KG1 (cell line): ENCODE data around the gene PGBD2.
"Not testable (repeated sequence)": the region's sequence is repeated elsewhere in the genome, so short reads cannot be mapped to it uniquely, and the experiment has no call there.

ENCODE experiments used
- DNase-seq: peaks from one replicate; lab custom pipeline; 2025; lab: John Stamatoyannopoulos, UW

The PGBD2 gene, protein sequence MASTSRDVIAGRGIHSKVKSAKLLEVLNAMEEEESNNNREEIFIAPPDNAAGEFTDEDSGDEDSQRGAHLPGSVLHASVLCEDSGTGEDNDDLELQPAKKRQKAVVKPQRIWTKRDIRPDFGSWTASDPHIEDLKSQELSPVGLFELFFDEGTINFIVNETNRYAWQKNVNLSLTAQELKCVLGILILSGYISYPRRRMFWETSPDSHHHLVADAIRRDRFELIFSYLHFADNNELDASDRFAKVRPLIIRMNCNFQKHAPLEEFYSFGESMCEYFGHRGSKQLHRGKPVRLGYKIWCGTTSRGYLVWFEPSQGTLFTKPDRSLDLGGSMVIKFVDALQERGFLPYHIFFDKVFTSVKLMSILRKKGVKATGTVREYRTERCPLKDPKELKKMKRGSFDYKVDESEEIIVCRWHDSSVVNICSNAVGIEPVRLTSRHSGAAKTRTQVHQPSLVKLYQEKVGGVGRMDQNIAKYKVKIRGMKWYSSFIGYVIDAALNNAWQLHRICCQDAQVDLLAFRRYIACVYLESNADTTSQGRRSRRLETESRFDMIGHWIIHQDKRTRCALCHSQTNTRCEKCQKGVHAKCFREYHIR

GRCh38 chr1:248906009-248906752 is at the start of gene PGBD2:
PGBD2 (plus strand) TSS chr1:248906235; CDS start chr1:248913863, 7,628 bp downstream.
- DNase-seq: peak; percentile 90

GRCh38 chr1:248857201-248857600 is 48.8 kb upstream of the PGBD2 start:
- DNase-seq: no peak

DNA sequence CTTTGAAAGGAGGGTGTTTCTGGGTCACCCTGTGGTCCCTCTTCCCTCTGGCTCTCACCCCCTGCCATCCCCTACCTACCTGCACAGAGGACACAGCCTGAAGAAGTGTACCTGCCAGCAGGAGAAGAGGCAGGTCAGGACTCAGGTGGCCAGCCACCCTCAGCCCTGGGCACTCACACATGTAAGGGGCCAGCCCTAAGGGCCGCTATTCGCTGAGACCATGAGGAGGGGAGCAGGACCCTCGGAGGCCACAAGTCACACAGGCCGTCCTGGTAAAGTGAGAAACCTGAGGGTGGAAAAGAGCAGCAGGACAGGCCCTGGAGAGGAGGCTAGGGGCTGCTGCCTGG is 48.3 kb upstream of the PGBD2 start:
- DNase-seq: no peak

DNA sequence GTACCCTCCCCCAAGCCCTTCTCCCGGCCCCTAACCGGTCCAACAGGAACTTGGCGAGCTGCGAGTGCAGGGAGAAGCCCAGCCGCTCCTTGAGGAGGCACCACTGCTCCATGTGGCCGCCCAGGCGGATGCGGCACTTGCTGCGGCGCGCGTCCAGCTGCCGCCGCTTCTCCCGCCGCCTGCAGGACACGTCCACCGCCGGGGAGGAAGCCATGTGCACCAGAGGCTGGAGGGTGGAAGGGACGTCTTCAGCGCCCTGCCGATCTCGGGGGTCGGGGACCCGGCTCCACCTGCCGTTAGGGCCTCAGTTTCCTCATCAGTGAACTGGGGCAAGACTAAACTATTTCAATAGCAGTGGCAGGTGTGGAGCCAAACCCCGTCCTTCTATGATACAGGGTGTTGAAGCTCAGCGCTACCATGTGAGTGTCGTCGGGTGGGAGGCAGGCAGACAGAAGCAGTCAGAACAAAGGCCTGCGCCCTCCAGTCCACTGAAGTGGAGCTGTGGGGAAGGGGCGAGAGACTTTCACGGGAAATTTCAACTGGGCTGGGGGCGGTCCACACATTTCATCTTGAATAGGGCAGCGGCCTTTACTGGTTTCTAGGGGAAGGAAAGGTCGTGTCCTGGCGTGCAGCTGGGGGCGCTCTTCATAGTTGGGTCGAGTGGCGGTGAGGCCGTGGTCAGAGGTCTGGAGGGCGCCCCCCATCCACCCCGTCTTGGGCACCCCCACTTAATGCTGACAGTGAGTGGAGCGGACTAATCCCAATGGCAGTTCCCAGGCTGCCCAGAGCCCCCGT is 47.7 kb upstream of the PGBD2 start:
- DNase-seq: peak; percentile 95

GRCh38 chr1:248858891-248859889 is 46.8 kb upstream of the PGBD2 start, which contains the start of gene ZNF692:
ZNF692 (minus strand) TSS chr1:248859085; CDS start chr1:248858309, 776 bp downstream.
- peak; percentile 95 for DNase-seq

GRCh38 chr1:248860007-248860406 is 46.0 kb upstream of the PGBD2 start:
- DNase-seq: no peak

DNA sequence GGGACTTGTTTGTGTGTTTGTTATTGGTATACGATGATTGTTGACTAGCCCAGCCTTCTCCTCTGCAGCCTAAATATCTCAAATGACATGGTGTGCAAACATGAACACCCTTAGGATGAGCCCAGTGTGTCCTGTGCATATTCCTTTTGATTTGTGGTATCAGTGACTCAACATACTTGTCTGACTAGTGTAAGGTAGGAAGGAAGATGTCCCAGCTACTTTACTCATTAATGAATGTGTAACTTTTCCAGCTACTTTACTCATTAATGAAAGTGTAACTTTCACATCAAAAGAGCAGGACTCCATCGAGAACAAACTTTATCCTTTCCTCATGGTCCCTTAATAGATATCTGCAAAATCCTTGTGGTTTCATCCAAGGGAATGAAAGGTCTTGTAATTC is 44.4 kb upstream of the PGBD2 start:
- DNase-seq: no peak

DNA sequence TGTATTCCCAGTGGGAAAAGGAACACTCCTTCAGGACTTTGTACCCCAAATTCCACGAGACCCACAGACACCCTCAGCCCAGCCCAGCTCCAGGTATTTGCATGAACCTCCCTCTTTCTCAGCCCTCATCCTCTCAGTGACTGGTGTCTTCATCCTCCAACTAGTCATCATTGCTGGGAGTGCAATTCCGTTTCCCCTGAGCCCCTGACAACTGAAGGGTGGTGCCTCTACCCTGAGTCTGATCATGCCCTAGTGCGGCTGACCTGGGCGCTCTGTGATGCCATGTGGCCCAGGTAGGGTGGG is 43.4 kb upstream of the PGBD2 start:
- DNase-seq: no peak

GRCh38 chr1:248862998-248863881 is 42.8 kb upstream of the PGBD2 start:
- DNase-seq: peak; percentile 14

DNA sequence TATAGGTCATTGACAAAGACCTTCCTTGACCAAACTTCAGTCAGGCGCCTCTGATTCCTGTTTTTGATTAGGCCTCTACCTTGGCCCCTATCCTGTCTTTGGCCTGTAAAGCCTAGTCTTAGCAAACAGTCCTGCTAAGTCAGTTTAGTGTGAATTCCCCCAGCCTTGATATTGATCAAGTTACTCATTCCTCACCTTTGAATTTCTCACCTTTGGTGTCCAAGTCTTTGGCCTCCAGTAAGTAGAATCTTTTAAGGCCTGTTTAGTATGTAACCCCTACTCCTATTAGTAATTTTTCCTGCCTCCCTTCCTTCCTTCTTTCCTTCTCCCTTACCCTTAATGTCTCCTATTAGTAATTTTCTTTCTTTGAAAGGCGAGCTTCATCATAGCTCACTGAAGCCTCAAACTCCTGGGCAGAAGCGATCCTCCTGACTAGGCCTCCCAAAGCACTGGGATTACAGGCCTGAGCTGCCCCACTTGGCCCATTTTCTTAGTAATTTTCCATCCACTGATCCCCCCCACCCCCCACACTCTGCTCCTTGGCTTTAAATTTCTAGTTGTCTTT is 34.1 kb upstream of the PGBD2 start:
- DNase-seq: no peak

- DNase-seq: peak; percentile 84
Observed at GRCh38 chr1:248872752-248873408, 33.2 kb upstream of the PGBD2 start.

DNA sequence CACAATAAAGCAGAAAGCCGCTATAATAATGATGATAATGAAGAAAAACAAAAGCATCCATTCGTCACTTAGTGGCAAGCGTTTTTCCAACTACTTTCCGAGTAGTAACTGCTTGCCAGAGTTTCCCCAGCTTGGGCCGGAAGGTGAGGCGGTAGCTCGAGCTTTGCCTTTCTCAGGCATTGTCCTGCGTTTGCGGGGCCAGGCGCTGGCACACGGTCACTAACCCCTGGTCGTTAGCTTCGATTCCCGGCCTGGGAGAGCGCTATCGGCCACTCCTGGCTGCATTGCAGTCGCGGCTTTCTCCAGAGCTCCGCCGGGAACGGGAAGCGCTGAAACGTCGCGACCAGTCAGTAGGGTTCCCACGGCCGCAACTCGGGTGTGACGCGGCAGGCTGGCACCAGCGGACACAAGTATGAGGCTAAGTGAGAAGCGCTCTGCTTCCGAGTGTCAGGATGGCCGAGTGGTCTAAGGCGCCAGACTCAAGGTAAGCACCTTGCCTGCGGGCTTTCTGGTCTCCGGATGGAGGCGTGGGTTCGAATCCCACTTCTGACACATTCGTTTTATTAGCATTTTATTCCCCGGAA is 32.5 kb upstream of the PGBD2 start:
- peak; percentile 96 for DNase-seq

DNA sequence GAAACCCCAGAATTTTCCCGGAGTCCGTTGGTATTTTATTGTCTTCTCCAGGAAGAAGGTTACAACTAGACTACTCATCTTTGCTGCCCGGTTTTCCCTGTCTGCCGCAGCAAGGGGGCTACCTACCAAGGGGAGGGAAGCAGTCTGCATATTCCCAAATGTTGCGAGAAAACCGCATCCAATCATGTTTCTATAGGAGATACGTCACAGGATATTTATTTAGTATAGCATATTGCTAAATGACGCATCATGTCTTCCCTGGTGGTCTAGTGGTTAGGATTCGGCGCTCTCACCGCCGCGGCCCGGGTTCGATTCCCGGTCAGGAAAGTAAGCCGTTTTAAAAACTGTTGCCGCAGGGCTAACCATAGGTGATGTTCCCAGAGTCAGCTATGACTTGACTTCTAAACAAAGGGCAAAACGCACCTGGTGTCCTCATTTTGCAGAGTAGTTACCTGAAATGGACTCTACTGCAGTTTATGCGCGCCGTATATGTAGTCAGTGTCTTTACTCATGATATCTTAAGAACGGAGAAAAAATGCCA is 32.0 kb upstream of the PGBD2 start:
- DNase-seq: peak; percentile 95

- DNase-seq: no peak
Observed at GRCh38 chr1:248881261-248881660, 24.8 kb upstream of the PGBD2 start.

DNA sequence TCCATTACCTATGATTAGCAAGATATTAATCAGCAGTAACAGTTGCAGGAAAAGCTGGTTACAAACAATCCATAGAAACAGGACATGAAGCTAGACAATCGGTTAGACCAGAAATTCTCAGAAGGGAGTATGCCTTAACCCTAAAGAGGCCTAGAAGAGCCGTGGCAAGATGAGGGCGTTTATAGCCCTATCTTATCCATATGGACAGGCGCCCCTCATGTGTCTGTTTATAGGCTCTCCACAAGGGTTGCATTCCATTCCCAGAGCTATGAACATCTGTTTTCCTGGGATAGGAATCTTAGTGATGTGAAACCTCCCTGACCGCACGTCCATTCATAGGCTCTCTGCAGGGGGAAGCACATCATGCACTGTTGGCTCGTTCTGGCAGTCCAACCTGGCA is 23.6 kb upstream of the PGBD2 start:
- DNase-seq: not testable (repeated sequence)

DNA sequence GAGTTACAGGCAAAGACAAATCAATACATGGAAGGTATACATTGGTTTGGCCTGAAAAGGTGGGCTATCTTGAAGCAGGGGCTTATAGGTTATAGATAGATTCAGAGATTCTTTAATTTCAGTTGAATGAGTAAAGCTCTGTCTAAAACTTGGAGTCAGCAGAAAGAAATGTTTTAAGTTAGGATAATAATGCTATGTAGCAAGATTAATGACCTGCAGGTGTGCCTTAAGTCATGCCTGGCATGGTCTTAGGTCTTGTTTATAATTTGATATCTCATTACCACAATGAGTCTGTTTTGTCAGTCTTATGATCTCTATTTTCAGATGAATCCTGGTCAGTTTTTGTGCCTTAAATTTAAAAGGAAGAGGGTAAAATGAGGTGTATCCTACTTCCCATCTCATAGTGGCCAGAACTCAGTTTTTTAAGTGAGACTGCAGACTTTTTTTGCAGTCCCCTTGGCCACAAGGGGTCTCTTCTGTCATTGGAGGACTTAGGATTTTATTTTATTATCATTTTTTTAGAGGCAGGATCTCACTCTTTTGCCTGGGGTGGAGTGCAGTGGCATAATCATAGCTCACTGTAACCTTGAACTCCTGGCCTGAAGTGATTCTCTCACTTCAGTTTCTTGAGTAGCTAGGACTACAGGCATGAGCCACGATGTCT is 21.3 kb upstream of the PGBD2 start:
- no peak for DNase-seq

DNA sequence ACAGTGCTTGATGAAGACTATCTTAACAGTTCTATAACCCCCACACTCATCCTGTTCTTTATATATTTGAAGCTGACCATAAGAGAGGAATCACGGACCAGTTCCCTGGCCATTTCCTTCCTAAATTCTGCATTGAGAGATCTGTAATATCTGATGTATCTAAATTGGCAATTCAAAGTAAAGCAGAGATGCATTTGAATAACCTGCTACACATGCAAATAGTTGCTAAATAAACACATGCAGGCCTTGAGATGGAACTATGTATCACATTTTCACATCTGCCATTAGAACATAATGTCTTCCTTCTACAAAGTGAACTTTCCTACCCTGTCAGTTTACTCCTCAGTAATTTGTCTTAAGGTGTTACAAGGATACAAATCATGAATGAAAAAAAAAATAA is 20.4 kb upstream of the PGBD2 start:
- no peak for DNase-seq
